PFSK-1 (cell line): ENCODE measurements around the gene JMJD1C.

Experiments used
- FOXP2 ChIP-seq: optimal IDR thresholded peaks from 2 replicates; pipeline ENCODE3; 2011; ENCODE audit warnings: borderline replicate concordance, control low read depth, inconsistent platforms; ENCODE audit not compliant: insufficient read depth; ENCODE audit errors: extremely low read length, extremely low read depth
- POLR2AphosphoS5 ChIP-seq: IDR thresholded peaks from 2 replicates; pipeline ENCODE4 v1.6.1; 2012; ENCODE audit warnings: low read depth, mild to moderate bottlenecking, control low read depth, low read length, moderate library complexity

DNA sequence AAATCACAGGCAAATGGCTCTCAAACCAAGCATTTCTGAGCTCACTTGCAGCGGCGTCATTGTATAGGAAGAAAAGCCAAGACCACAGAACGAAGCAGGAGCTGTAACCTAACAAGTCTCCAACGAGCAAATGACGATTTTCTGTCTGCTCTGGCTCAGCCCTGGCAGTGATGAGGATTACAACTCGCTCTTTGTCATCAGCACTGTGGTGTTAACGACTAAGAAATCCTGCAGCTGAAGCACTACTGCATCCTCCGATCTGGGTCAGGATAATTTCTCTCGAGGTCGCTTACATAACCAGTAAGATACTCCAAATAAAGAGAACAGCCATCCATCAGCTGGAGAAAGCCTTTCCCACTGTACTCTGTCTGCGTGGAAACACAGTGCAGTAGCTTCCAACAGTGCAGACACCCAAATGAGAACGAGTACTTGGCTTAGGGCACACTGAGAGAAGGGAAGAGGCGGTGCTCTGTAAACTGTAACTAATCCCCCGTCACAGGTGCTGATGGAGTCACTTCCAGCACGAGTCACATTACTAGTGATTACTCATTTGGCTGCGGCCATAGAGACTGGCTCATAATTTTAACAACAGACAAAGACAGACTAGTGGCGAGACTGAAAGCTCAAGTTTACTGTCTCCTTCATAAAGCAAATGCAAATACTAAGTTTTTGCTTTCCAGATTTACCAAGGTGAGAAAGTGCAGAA is 196.8 kb downstream of the JMJD1C start:
- TF ChIP-seq POLR2AphosphoS5: peak; percentile 86
- peak; percentile 65 for TF ChIP-seq FOXP2
